HepG2 (cell line): Measurements from ENCODE around the gene CTU2. TPM values are rescaled to one million over a fixed set of nuclear protein-coding genes. Genes with fewer than 3 reads are reported as not detected.

Experiments
- ATAD3A ChIP-seq: sonication (generic); formaldehyde crosslinking; IDR thresholded peaks from 2 replicates; pipeline ENCODE4 v1.4.0; 2020; ENCODE audit warnings: missing genetic modification reagents
- CC2D1A ChIP-seq: sonication (generic); formaldehyde crosslinking; IDR thresholded peaks from 2 replicates; pipeline ENCODE4 v1.8.1; 2023; ENCODE audit warnings: mild to moderate bottlenecking, missing genetic modification reagents
- CREM ChIP-seq, 2 experiments: sonication (generic) in 1 of 2; formaldehyde crosslinking in 1 of 2; IDR thresholded peaks; 2 replicates each; pipeline versions ENCODE4 v1.4.0 to v1.6.1; 2016 to 2020; ENCODE audit warnings: antibody characterized with exemption in 1 of 2, mild to moderate bottlenecking in 1 of 2, missing genetic modification reagents in 1 of 2
- FLYWCH1 ChIP-seq: sonication (generic); formaldehyde crosslinking; IDR thresholded peaks from 2 replicates; pipeline ENCODE4 v1.8.1; 2023; ENCODE audit warnings: mild to moderate bottlenecking, missing genetic modification reagents
- GPN1 ChIP-seq: sonication (generic); formaldehyde crosslinking; IDR thresholded peaks from 2 replicates; pipeline ENCODE4 v1.5.1; 2020; ENCODE audit warnings: missing genetic modification reagents, borderline replicate concordance
- IRF2 ChIP-seq: IDR thresholded peaks from 2 replicates; pipeline ENCODE4 v1.6.1; 2018; ENCODE audit warnings: missing genetic modification reagents, missing compliant biosample characterization
- ISX ChIP-seq: sonication (generic); formaldehyde crosslinking; conservative IDR thresholded peaks from 2 replicates; pipeline ENCODE4 v1.5.0; 2020; ENCODE audit warnings: missing genetic modification reagents
- KDM3A ChIP-seq: IDR thresholded peaks from 2 replicates; pipeline ENCODE4 v1.6.1; 2018; ENCODE audit warnings: low read depth, missing compliant biosample characterization
- MLLT10 ChIP-seq: sonication (generic); formaldehyde crosslinking; IDR thresholded peaks from 2 replicates; pipeline ENCODE4 v1.4.0; 2020; ENCODE audit warnings: missing genetic modification reagents
- NR2F2 ChIP-seq: IDR thresholded peaks from 2 replicates; pipeline ENCODE4 v1.6.1; 2012; ENCODE audit warnings: low read depth, inconsistent platforms, borderline replicate concordance
- RBAK ChIP-seq: sonication (generic); formaldehyde crosslinking; IDR thresholded peaks from 2 replicates; pipeline ENCODE4 v1.5.1; 2020; ENCODE audit warnings: mild to moderate bottlenecking, missing genetic modification reagents
- SMAD3 ChIP-seq: sonication (generic); formaldehyde crosslinking; IDR thresholded peaks from 2 replicates; pipeline ENCODE4 v1.4.0; 2020; ENCODE audit warnings: missing genetic modification reagents
- STAT5B ChIP-seq: sonication (generic); formaldehyde crosslinking; IDR thresholded peaks from 2 replicates; pipeline ENCODE4 v1.4.0; 2020; ENCODE audit warnings: missing genetic modification reagents
- TBL1XR1 ChIP-seq: fragments of 150-350 bp; IDR thresholded peaks from 2 replicates; pipeline ENCODE4 v1.6.1; 2014; ENCODE audit warnings: borderline replicate concordance, low read length; ENCODE audit not compliant: partially characterized antibody
- TMF1 ChIP-seq: sonication (generic); formaldehyde crosslinking; IDR thresholded peaks from 2 replicates; pipeline ENCODE4 v1.8.1; 2022; ENCODE audit warnings: low read depth, missing genetic modification reagents
- TOE1 ChIP-seq: sonication (generic); formaldehyde crosslinking; IDR thresholded peaks from 2 replicates; pipeline ENCODE4 v1.4.0; 2020; ENCODE audit warnings: mild to moderate bottlenecking, missing genetic modification reagents
- YY1 ChIP-seq: IDR thresholded peaks from 2 replicates; pipeline ENCODE4 v1.6.1; 2011; ENCODE audit warnings: low read length, low read depth, moderate library complexity, mild to moderate bottlenecking; ENCODE audit not compliant: insufficient read depth, insufficient replicate concordance
- ZFP82 ChIP-seq: sonication (generic); formaldehyde crosslinking; IDR thresholded peaks from 2 replicates; pipeline ENCODE4 v1.5.1; 2020; ENCODE audit warnings: mild to moderate bottlenecking, missing genetic modification reagents, borderline replicate concordance
- ZFYVE20 ChIP-seq: sonication (generic); formaldehyde crosslinking; IDR thresholded peaks from 2 replicates; pipeline ENCODE4 v1.8.0; 2023; ENCODE audit warnings: low read depth, mild to moderate bottlenecking, moderate library complexity, missing genetic modification reagents, borderline replicate concordance
- ZNF101 ChIP-seq: sonication (generic); formaldehyde crosslinking; IDR thresholded peaks from 2 replicates; pipeline ENCODE4 v1.4.0; 2020; ENCODE audit warnings: mild to moderate bottlenecking, low read depth, missing genetic modification reagents, borderline replicate concordance
- ZNF205 ChIP-seq: IDR thresholded peaks from 2 replicates; pipeline ENCODE4 v1.6.1; 2018; ENCODE audit warnings: missing biosample characterization, missing genetic modification reagents
- ZNF331 ChIP-seq: sonication (generic); formaldehyde crosslinking; IDR thresholded peaks from 2 replicates; pipeline ENCODE4 v1.4.0; 2020; ENCODE audit warnings: missing genetic modification reagents
- ZNF354B ChIP-seq: sonication (generic); formaldehyde crosslinking; IDR thresholded peaks from 2 replicates; pipeline ENCODE4 v1.8.0; 2022; ENCODE audit warnings: mild to moderate bottlenecking, missing genetic modification reagents
- ZNF570 ChIP-seq: sonication (generic); formaldehyde crosslinking; IDR thresholded peaks from 2 replicates; pipeline ENCODE4 v1.4.0; 2020; ENCODE audit warnings: mild to moderate bottlenecking, missing genetic modification reagents, borderline replicate concordance
- ZNF607 ChIP-seq: sonication (generic); formaldehyde crosslinking; IDR thresholded peaks from 2 replicates; pipeline ENCODE4 v1.5.1; 2020; ENCODE audit warnings: missing genetic modification reagents, mild to moderate bottlenecking, borderline replicate concordance
- ZNF703 ChIP-seq: sonication (generic); formaldehyde crosslinking; IDR thresholded peaks from 2 replicates; pipeline ENCODE4 v1.5.1; 2020; ENCODE audit warnings: missing genetic modification reagents, mild to moderate bottlenecking, moderate library complexity, borderline replicate concordance
- ZNF777 ChIP-seq: sonication (generic); formaldehyde crosslinking; IDR thresholded peaks from 2 replicates; pipeline ENCODE4 v1.4.0; 2020; ENCODE audit warnings: missing genetic modification reagents
- polyA plus RNA-seq, 8 experiments: library from polyadenylated mRNA; depleted of rRNA in 3 of 8; stranded (reverse) in 7 of 8; unstranded in 1 of 8; fragments of >200 nt; fragmentation: Illumina TruSeq in 4 of 8; extraction: Trizol in 4 of 8; gene quantifications; 2 replicates each; pipeline versions ENCODE4 v1.2.1 to v1.2.3, GENCODE V29; 2011 to 2016; ENCODE audit warnings: low read depth in 4 of 8, missing spikeins in 1 of 8, mixed read lengths in 1 of 8; ENCODE audit not compliant: insufficient read depth in 1 of 8
- total RNA-seq, 5 experiments: library from RNA; depleted of rRNA; stranded (reverse); fragments of >200 nt; fragmentation: Illumina TruSeq; extraction: Trizol; gene quantifications; 2 replicates each; pipeline ENCODE4 v1.2.3, GENCODE V29; 2016; ENCODE audit warnings: low read depth in 1 of 5
- TF ChIP-seq, protein P1 (sequence below): IDR thresholded peaks from 2 replicates; pipeline ENCODE4 v1.6.1; 2012; ENCODE audit warnings: inconsistent platforms
- TF ChIP-seq, protein P2 (sequence below): sonication (generic); formaldehyde crosslinking; IDR thresholded peaks from 2 replicates; pipeline ENCODE4 v1.5.0; 2020; ENCODE audit warnings: missing genetic modification reagents
- TF ChIP-seq, protein P3 (sequence below): sonication (generic); formaldehyde crosslinking; IDR thresholded peaks from 2 replicates; pipeline ENCODE4 v1.5.1; 2020; ENCODE audit warnings: mild to moderate bottlenecking, missing genetic modification reagents, borderline replicate concordance

CTU2 gene
- total and polyA plus RNA-seq, 2 of the 13 experiments (the other 11 are each of a cell fraction or from before 2014, with no cell fraction given) = 13.3 to 21.9 TPM

DNA sequence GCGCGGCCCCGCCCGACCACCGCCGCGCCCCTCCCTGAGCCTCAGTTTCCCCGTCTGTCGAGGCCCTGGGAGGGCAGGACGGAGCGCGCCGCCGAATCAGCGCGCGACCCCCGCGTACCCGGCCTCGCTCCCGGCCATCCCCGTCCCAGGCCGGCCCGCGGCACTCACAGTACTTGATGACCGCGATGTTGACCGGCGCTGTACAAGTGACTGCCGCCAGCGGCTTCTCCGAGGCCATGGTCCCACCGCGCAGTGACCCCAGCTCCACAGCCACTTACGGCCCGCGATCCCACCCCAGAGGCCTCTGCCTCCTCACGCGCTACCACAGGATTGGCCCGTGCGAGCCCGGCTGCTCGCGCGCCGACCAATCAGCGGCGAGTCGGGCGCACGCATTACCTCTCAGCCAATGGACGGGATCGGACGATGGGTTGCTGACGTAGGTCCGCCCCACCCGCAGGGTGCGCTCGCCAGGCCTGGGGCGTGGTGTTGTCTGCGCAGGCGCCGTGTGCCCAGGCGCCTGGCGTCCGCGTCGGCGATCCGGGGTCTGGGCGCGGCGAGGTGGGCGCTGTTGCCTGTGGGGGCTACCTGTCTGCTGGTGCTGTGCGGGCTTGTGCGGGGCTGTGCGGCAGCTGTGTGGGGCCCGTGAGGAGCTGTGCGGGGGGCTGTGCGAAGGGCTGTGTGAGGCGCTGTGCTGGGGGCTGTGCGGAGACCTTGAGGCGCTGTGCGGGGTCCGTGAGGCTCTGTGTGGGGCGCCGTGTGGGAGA lies 43.3 kb upstream of the CTU2 start, which contains the start of gene MVD (continued):
- TF ChIP-seq MLLT10 (CRISPR knock-in tag) = no peak
- peak; percentile 55; the same call in 1 of the 2 replicates for TF ChIP-seq RBAK (CRISPR knock-in tag)
- TF ChIP-seq ISX (CRISPR knock-in tag) = no peak
- TF ChIP-seq ZFP82 (CRISPR knock-in tag) = peak; percentile 81; the same call in 1 of the 2 replicates
- TF ChIP-seq GPN1 (CRISPR knock-in tag) = peak; percentile 75; the same call in 1 of the 2 replicates
- TF ChIP-seq, protein P1, sequence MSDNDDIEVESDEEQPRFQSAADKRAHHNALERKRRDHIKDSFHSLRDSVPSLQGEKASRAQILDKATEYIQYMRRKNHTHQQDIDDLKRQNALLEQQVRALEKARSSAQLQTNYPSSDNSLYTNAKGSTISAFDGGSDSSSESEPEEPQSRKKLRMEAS = peak; percentile 74
- no peak for TF ChIP-seq ATAD3A (CRISPR knock-in tag)
- no peak for TF ChIP-seq ZFYVE20 (CRISPR knock-in tag)
- no peak for TF ChIP-seq FLYWCH1 (CRISPR knock-in tag)
- TF ChIP-seq ZNF101 (CRISPR knock-in tag) = no peak
- peak; percentile 85 for TF ChIP-seq YY1
- peak; percentile 56 for TF ChIP-seq IRF2 (CRISPR knock-in tag)
- no peak; the same call in 1 of the 2 replicates for TF ChIP-seq ZNF331
- peak; percentile 19 for TF ChIP-seq TBL1XR1
- no peak; the same call in 1 of the 2 replicates for TF ChIP-seq ZNF703 (CRISPR knock-in tag)
- TF ChIP-seq ZNF777 (CRISPR knock-in tag) = peak; percentile 66; the same call in 1 of the 2 replicates
- TF ChIP-seq TMF1 = peak; percentile 86
- no peak for TF ChIP-seq CC2D1A (CRISPR knock-in tag)
- TF ChIP-seq, protein P2, sequence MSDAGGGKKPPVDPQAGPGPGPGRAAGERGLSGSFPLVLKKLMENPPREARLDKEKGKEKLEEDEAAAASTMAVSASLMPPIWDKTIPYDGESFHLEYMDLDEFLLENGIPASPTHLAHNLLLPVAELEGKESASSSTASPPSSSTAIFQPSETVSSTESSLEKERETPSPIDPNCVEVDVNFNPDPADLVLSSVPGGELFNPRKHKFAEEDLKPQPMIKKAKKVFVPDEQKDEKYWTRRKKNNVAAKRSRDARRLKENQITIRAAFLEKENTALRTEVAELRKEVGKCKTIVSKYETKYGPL (CRISPR knock-in tag) = peak; percentile 58; the same call in 1 of the 2 replicates
- TF ChIP-seq SMAD3 = no peak
- TF ChIP-seq ZNF205 = 0 out of 2 replicates have a peak, but pooled peaks have one; percentile 42
- no peak; the same call in 1 of the 2 replicates for TF ChIP-seq NR2F2
- TF ChIP-seq ZNF354B = no peak
- peak; percentile 91 for TF ChIP-seq CREM (IDR thresholded peaks at IDR 0.05)
- TF ChIP-seq CREM (CRISPR knock-in tag; IDR thresholded peaks at IDR 0.05) = peak; percentile 50; the same call in 1 of the 2 replicates
- peak; percentile 90 for TF ChIP-seq KDM3A (CRISPR knock-in tag)
- TF ChIP-seq STAT5B = no peak
- TF ChIP-seq ZNF570 = no peak
- peak; percentile 82 for TF ChIP-seq TOE1
- peak; percentile 90; the same call in 1 of the 2 replicates for TF ChIP-seq ZNF607 (CRISPR knock-in tag)
- TF ChIP-seq, protein P3, sequence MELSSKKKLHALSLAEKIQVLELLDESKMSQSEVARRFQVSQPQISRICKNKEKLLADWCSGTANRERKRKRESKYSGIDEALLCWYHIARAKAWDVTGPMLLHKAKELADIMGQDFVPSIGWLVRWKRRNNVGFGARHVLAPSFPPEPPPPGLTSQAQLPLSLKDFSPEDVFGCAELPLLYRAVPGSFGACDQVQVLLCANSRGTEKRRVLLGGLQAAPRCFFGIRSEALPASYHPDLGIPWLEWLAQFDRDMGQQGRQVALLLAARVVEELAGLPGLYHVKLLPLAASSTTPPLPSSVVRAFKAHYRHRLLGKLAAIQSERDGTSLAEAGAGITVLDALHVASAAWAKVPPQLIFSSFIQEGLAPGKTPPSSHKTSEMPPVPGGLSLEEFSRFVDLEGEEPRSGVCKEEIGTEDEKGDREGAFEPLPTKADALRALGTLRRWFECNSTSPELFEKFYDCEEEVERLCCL (CRISPR knock-in tag) = peak; percentile 57; the same call in 1 of the 2 replicates
